GM21529 (cell line): ENCODE results near the gene TMEM178B.
"Not testable (repeated sequence)": the region's sequence is repeated elsewhere in the genome, so short reads cannot be mapped to it uniquely, and the experiment has no call there.

Source experiments
- ATAC-seq: cut with Tn5 transposase; IDR thresholded peaks from one replicate; pipeline ENCODE4 v1.9.1; 2021; ENCODE audit not compliant: unreplicated experiment

The TMEM178B gene

GRCh38 chr7:141073641-141074161, at the start of gene TMEM178B:
TMEM178B (plus strand) TSS chr7:141074064.
- no peak for ATAC-seq

- no peak for ATAC-seq
Observed at GRCh38 chr7:141024668-141025067, 49.2 kb upstream of the TMEM178B start.

- no peak for ATAC-seq
Observed at GRCh38 chr7:141027043-141027442, 46.8 kb upstream of the TMEM178B start.

GRCh38 chr7:141028767-141029166, 45.1 kb upstream of the TMEM178B start:
- ATAC-seq = no peak

GRCh38 chr7:141032539-141033323, 41.1 kb upstream of the TMEM178B start:
- ATAC-seq = not testable (repeated sequence)

- not testable (repeated sequence) for ATAC-seq
Observed at GRCh38 chr7:141038100-141038499, 35.8 kb upstream of the TMEM178B start.

GRCh38 chr7:141039376-141039775, 34.5 kb upstream of the TMEM178B start:
- no peak for ATAC-seq

GRCh38 chr7:141042222-141043193, 31.4 kb upstream of the TMEM178B start:
- ATAC-seq = no peak

GRCh38 chr7:141043616-141044015, 30.2 kb upstream of the TMEM178B start:
- no peak for ATAC-seq

- no peak for ATAC-seq
Observed at GRCh38 chr7:141045126-141045841, 28.6 kb upstream of the TMEM178B start.

GRCh38 chr7:141045842-141046620, 27.8 kb upstream of the TMEM178B start:
- ATAC-seq = no peak

- no peak for ATAC-seq
Observed at GRCh38 chr7:141053626-141054025, 20.2 kb upstream of the TMEM178B start.

- no peak for ATAC-seq
Observed at GRCh38 chr7:141055146-141055545, 18.7 kb upstream of the TMEM178B start.

- ATAC-seq = no peak
Observed at GRCh38 chr7:141057788-141058187, 16.1 kb upstream of the TMEM178B start.

- not testable (repeated sequence) for ATAC-seq
Observed at GRCh38 chr7:141067856-141068255, 6.0 kb upstream of the TMEM178B start.

- ATAC-seq = no peak
Observed at GRCh38 chr7:141071260-141071854, 2.5 kb upstream of the TMEM178B start.

GRCh38 chr7:141071855-141072547, 1.9 kb upstream of the TMEM178B start:
- ATAC-seq = no peak

GRCh38 chr7:141072548-141073172, 1.2 kb upstream of the TMEM178B start:
- no peak for ATAC-seq

GRCh38 chr7:141073173-141073640, 657 bp upstream of the TMEM178B start:
- no peak for ATAC-seq
